GM21825 (cell line): ENCODE measurements around the gene DYNLRB2.

Experiments
- ATAC-seq: cut with Tn5 transposase; IDR thresholded peaks from one replicate; pipeline ENCODE4 v1.9.1; 2021; ENCODE audit warnings: mild to moderate bottlenecking, moderate library complexity; ENCODE audit not compliant: unreplicated experiment

Gene DYNLRB2

DNA sequence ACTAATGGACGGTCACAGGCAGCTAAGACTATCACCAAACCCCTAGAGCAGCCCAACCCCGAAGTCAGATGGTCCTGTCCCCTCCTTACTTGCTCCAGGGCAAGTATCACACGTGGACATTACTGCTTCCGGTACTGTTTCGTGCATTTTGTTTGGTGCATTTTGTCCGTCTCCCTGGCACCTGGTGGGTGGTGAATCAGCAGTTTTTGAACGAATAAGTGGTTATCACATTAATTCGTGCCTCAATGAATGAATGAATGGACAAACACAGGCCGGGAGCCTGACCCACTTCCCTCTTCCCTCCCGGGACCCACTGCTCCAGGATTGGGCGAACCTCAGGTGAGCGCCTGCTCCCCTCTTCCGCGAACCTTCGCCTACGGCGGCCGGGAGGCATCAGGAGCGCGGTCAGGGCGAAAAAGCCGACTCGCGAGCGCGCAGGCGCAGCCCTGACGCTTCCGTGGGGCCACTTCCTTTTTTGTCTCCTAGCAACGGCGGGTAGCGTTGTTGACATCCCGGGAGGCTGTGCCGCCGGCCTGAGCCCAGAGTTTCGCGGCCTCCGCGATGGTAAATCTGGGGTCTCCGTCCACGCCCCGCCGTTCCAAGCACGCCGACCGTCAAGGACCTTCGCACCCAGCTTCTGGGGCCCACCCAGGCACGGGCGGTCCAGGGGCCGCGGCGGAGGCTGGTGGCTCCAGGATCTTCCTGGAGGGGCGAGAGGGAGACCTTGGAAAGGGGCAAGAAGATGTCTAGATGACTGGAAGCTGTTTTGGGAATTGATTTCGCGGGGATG lies at the start of gene DYNLRB2:
DYNLRB2 (plus strand) TSS at position 478 of the 790 bp plus-strand sequence; CDS start at position 562, 84 bp downstream.
- ATAC-seq, result peak; percentile 97

DNA sequence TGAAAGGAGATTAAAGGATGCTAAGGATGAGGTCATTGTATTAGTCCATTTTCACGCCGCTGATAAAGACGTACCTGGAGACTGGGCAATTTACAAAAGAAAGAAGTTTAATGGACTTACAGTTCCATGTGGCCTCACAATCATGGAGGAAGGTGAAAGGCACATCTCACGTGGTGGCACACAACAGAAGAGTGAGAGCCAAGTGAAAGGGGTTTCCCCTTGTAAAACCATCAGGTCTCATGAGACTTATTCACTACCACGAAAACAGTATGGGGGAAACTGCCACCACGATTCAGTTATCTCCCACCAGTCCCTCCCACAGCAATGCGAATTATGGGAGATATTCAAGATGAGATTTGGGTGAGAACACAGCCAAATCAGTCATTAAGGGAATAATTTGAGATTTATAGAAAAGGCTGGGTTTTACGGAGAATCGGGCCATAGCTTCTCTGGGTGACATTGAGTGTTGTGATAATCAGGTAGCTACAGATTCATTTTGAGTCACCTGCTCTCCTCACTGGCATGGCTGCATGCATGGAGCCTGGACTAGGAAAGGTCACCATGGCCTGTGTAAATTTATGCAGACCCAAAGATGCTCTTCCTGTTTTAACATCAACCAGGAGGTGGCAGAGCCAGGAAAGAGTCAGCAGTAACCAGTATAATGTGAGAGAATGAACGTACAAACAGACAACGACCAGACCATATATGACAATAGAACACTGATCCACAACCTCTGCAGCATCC lies 40.5 kb upstream of the DYNLRB2 start:
- ATAC-seq, result no peak

DNA sequence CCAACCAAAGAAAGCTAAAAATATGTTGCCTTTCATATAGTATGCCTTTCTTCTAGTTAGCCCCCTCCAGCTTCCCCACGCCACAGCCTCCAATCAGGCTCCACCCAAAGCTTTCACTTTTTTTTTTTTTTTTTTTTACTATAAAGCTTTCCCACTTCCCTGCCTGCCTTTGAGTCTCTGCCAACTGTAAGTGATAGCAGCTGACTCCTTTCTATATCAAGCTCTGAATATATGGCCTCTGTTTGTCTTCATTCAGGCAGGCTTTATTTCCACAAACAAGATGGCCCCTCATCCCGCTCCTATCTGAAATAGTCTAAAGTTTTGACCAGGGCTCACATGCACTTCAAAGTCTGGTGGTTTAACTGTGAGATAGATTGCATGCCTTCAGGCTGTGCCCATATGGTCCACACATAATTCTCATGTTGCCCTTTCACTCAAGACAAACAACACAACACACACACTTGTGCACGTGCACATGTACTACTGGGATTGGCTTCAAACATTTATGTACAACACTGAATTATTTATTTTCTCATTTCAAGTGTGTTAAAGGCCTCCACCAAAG lies 39.8 kb upstream of the DYNLRB2 start:
- no peak for ATAC-seq

GRCh38 chr16:80503107-80503506 lies 37.7 kb upstream of the DYNLRB2 start:
- no peak for ATAC-seq

GRCh38 chr16:80507538-80507937 lies 33.3 kb upstream of the DYNLRB2 start:
- no peak for ATAC-seq

DNA sequence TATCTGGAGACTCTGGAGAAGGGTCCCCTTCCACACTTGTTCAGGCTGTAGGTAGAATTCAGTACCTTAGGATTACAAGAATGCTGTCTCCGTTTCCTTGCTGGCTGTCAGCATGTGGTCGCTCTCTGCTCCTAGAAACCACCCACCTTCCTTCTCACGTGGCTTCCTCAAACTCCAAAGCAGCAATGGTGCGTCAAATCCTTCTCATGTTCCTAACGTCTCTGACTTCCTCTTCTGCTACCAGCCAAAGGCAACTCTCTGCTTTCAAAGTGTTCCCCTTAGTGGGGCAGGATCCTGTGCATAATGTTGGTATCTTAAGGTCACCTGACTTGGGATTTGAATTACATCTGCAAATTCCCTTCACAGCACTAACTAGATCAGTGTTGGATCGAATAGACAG lies 30.9 kb upstream of the DYNLRB2 start:
- ATAC-seq, result no peak

GRCh38 chr16:80511824-80512592 lies 28.8 kb upstream of the DYNLRB2 start:
- ATAC-seq, result no peak

- ATAC-seq, result no peak
Measured at GRCh38 chr16:80512593-80512853, 28.3 kb upstream of the DYNLRB2 start.

GRCh38 chr16:80515374-80515773 lies 25.4 kb upstream of the DYNLRB2 start:
- ATAC-seq, result no peak

DNA sequence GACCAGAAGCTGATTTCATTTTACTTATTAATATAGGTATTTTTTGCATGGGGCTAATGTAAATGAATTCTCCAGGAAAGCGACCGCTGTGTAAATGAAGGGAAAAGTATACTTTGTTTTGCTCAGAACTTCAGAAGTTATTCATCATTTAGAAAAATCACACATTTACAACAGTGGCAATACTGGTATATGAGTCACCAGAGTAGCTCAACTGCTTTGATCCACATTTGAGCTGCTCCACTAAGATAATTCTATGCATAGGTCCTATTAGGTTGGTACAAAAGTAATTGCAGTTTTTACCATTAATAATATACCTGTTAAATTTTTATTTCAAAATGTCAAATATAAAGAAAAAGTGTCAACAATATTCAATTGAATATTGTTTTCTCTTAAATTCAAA lies 22.9 kb upstream of the DYNLRB2 start:
- ATAC-seq, result no peak

DNA sequence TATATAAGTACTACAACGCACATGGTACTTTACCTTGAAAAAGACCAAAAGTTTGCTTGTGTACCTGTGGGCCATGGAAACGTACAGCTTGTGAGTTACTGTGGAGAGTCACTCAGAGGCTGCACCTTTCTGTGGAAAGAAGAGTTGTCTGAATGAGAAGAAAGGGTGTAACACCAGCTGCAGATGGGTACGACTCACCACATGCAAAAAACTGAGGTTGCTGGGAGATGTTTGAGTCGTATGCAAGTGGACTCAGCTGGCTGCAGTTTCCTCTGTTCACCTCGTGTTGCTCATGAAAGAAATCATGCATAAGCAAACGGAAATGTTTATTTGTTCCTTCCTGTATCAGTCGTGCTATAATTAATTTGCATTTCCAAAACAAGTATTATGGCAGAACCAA lies 22.4 kb upstream of the DYNLRB2 start:
- ATAC-seq, result no peak

- no peak for ATAC-seq
Measured at GRCh38 chr16:80519189-80519588, 21.6 kb upstream of the DYNLRB2 start.

- ATAC-seq, result no peak
Measured at GRCh38 chr16:80525420-80525819, 15.4 kb upstream of the DYNLRB2 start.

- peak; percentile 55 for ATAC-seq
Measured at GRCh38 chr16:80526418-80527061, 14.3 kb upstream of the DYNLRB2 start.

GRCh38 chr16:80527297-80527696 lies 13.5 kb upstream of the DYNLRB2 start:
- no peak for ATAC-seq

GRCh38 chr16:80530479-80530878 lies 10.3 kb upstream of the DYNLRB2 start:
- ATAC-seq, result no peak

- no peak for ATAC-seq
Measured at GRCh38 chr16:80536238-80536637, 4.6 kb upstream of the DYNLRB2 start.

DNA sequence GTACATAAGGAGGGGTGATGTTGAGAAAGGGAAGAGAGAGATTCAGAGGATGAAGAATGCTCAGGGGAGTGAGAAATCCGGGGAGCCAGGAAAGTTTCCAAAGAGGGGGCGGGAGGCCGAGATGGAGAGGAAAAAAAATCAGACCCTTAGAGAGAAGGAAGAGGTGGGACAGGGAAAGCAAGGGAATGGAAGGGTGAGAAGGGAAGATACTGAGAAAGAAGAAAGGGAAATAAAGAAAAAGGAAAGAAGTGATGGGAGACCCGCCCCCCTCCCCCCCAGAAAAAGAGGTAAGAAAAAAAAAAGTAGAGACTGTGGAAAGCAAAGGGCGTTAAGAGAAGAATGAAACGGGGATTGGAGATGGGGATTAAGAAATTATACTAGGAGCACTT lies 507 bp downstream of the DYNLRB2 start:
- ATAC-seq, result no peak

DNA sequence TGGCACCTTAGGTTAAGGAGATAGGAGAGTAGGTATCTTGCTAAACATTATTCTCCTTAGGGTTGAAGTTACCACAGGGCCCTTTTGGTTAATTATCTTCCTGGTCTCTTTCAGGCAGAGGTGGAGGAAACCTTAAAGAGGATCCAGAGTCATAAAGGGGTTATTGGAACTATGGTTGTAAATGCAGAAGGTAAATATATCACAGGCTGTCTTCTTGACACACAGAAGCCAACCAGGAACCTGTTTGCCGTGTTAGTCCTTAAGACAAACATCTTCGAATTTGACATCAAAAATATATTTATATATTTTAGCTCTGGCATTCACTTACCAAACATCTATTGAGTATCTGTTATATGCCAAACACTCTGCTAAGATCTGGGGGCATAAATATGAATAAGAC lies 2.4 kb downstream of the DYNLRB2 start:
- no peak for ATAC-seq

DNA sequence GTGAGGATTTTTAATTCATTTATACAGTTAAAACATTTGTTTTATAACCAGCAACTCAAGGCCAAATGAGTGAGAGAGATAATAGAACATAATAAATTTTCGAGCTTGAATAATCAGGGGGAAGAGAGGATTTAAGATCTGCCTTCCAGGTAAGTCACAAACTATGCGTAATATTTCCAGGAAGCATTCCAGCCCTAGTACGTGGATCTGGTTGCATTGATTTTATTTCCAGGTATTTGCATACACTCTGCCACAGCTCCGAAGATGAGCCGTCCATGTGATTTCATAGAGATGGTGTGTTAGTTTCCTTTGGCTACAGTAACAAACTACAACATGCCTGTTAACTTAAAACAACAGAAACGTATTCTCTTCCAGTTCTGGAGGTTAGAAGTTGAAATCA lies 3.5 kb downstream of the DYNLRB2 start:
- no peak for ATAC-seq

DNA sequence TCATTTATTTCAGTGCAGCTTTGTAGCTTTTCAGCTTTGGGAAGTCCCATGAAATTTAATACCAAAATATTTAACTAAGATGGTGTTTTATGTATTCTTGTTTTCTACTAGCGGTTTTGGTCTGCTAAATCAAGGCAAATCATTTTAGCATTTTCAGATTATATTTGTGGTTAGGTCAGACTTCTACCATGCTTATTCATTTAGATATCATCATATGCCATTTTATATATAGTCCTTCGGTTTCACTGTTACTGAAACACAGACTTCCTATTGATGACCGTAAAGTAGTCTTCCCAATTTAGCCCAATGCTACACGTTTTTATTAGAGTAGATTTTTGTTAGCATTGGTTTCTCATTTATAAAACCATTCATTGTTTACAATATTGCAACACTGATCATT lies 5.5 kb downstream of the DYNLRB2 start:
- no peak for ATAC-seq
